ENCODE data around the gene NPAS3.

The NPAS3 gene

GRCh38 chr14:33063521-33063920 is 124.8 kb downstream of the NPAS3 start:
- TF ChIP-seq, protein P1, sequence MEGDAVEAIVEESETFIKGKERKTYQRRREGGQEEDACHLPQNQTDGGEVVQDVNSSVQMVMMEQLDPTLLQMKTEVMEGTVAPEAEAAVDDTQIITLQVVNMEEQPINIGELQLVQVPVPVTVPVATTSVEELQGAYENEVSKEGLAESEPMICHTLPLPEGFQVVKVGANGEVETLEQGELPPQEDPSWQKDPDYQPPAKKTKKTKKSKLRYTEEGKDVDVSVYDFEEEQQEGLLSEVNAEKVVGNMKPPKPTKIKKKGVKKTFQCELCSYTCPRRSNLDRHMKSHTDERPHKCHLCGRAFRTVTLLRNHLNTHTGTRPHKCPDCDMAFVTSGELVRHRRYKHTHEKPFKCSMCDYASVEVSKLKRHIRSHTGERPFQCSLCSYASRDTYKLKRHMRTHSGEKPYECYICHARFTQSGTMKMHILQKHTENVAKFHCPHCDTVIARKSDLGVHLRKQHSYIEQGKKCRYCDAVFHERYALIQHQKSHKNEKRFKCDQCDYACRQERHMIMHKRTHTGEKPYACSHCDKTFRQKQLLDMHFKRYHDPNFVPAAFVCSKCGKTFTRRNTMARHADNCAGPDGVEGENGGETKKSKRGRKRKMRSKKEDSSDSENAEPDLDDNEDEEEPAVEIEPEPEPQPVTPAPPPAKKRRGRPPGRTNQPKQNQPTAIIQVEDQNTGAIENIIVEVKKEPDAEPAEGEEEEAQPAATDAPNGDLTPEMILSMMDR (IDR thresholded peaks at IDR 0.05; ENCODE audit: low read depth, low read length, missing control alignments), result no peak
- DNase-seq (ENCODE audit: low read depth), result no peak
- H3K4me3 ChIP-seq (ENCODE audit: low read depth, low read length), result no peak overlapping the region

- no peak for DNase-seq (ENCODE audit: low read depth)
- no peak overlapping the region for H3K4me3 ChIP-seq (ENCODE audit: low read depth, low read length)
- TF ChIP-seq, protein P1 (IDR thresholded peaks at IDR 0.05; ENCODE audit: low read depth, low read length, missing control alignments), result no peak
Observed at GRCh38 chr14:33065634-33066033, 127.0 kb downstream of the NPAS3 start.

DNA sequence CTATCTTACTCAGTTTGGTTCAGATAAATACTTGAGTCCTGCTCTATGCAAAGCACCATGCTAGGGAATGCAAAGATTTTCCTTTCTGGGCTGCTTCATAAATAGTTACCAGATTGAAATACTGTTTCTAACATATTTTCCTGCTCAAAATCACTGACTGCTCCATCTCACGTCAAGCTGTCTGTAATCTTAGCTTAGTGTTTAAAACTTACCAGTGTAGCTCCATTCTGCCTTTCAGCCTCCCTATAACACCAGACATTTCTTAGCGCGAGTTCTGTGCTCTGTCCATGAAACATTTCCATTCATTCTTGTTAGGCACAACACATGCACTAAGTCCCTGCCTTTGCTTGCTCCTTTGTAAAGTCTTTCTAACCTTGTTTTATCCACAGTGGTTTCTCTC is 129.4 kb downstream of the NPAS3 start:
- no peak overlapping the region for H3K4me3 ChIP-seq (ENCODE audit: low read depth, low read length)
- TF ChIP-seq, protein P1 (IDR thresholded peaks at IDR 0.05; ENCODE audit: low read depth, low read length, missing control alignments), result no peak
- DNase-seq (ENCODE audit: low read depth), result no peak

DNA sequence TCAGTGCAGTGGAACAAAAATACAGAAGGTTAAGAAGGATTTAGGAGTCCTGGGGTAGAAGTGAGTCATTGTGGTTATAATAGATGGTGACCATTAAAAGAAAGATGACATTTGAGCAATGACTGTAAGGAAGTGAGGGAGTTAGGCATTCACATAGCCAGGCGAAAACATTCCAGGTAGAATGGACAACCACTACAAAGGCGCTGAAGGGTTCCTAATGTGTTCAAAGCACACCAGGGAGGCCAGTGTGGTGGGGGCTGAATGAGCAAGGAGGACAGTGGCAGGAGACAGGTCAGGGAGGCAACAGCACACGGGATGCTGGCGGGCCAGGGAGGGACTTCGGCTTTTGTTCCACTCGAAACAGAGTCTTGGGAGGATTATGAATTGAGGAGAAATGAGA is 129.9 kb downstream of the NPAS3 start:
- TF ChIP-seq, protein P1 (IDR thresholded peaks at IDR 0.05; ENCODE audit: low read depth, low read length, missing control alignments), result no peak
- no peak overlapping the region for H3K4me3 ChIP-seq (ENCODE audit: low read depth, low read length)
- DNase-seq (ENCODE audit: low read depth), result no peak

DNA sequence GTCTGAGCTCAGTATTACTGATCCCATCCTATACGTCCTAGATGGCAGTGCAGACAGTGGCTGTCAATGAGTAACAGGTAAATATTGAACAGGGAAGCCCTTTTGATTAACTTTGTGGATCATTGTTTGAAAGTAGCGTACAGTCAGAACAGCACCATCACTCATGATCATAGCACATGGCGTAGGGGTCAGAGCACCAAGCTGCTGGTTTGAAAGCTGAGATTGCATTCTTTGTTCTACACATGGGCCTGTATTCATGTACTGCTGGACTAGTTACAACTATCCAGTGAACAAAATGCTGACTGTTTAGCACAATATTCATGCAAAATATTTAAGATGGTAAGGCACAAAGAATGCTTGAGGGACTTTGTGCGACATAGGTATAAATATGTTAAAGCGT is 131.8 kb downstream of the NPAS3 start:
- no peak for DNase-seq (ENCODE audit: low read depth)
- no peak overlapping the region for H3K4me3 ChIP-seq (ENCODE audit: low read depth, low read length)
- TF ChIP-seq, protein P1 (IDR thresholded peaks at IDR 0.05; ENCODE audit: low read depth, low read length, missing control alignments), result no peak

GRCh38 chr14:33073023-33073422 is 134.3 kb downstream of the NPAS3 start:
- H3K4me3 ChIP-seq (ENCODE audit: low read depth, low read length), result no peak overlapping the region

DNA sequence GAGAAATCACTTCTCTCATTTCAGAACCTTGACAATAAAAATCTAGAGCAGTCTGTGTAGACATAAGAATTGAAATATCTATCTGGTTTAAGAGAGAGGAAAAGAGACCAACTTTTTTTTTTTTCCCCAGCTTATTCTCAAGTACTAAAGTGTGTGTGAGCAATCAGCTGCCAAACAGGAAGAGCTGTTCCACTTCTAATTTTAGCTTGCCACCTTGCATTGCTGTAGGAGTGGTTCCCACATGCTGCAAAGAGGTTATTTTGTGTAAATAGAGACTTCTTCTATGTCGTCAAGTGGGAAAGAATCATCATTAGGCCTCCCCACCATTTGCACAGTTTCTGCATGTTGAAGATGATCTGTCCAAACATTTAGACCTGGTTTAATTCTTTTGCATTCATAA is 142.6 kb downstream of the NPAS3 start:
- TF ChIP-seq, protein P1 (IDR thresholded peaks at IDR 0.05; ENCODE audit: low read depth, low read length, missing control alignments), result no peak
- DNase-seq (ENCODE audit: low read depth), result no peak
- H3K4me3 ChIP-seq (ENCODE audit: low read depth, low read length), result no peak overlapping the region

More at GRCh38 chr14:33073023-33073422, 134.3 kb downstream of the NPAS3 start:
- TF ChIP-seq, protein P1 (IDR thresholded peaks at IDR 0.05; ENCODE audit: low read depth, low read length, missing control alignments), result no peak
- DNase-seq (ENCODE audit: low read depth), result no peak
